Left ventricle myocardium superior (tissue), 1 donor: ENCODE data around the gene FZD7. TPM values are rescaled to one million over a fixed set of nuclear protein-coding genes. Genes with fewer than 3 reads are reported as not detected.
A peak's percentile ranks its signal among the peaks of the same experiment; 100 is the strongest.

Experiments
- ATAC-seq: fragments of 200-7000 bp; cut with Tn5 transposase; one replicate; pipeline ENCODE4 v1.9.1; 2020; ENCODE audit warnings: mild to moderate bottlenecking, moderate library complexity
- DNase-seq: peaks from one replicate; pipeline ENCODE4 v3.0.0-alpha.2; 2020
- intact Hi-C: fragments of 100-400 bp; cut with micrococcal nuclease; formaldehyde crosslinking; loops from one replicate; pipeline ENCODE4 v1.11.0; 2022
- long read RNA-seq: library from polyadenylated mRNA; unstranded; transcript quantifications from one replicate; pipeline ENCODE4 v2.0.0, GENCODE V29; 2021
- total RNA-seq: library from RNA; stranded (reverse); fragmentation: NEBNext Ultra II Directional; extraction: Animal tissue kit (Norgen Biotek cat#: 25700); gene quantifications from one replicate; pipeline ENCODE4 v1.2.1, GENCODE V29; 2021
- donor health status: DM: no; HTN: yes; CAD: no; lungs with severe emphysema.

The FZD7 gene
- 24.6 TPM for total RNA-seq
- long read RNA-seq, transcript FZD7-201 (1 exons, 3,859 nt): major isoform, 62 of 62 reads
- long read RNA-seq, partial matches to known transcripts: 0 of 62 reads
- long read RNA-seq, other reads (novel, unspliced or antisense): 0 of 62 reads

DNA sequence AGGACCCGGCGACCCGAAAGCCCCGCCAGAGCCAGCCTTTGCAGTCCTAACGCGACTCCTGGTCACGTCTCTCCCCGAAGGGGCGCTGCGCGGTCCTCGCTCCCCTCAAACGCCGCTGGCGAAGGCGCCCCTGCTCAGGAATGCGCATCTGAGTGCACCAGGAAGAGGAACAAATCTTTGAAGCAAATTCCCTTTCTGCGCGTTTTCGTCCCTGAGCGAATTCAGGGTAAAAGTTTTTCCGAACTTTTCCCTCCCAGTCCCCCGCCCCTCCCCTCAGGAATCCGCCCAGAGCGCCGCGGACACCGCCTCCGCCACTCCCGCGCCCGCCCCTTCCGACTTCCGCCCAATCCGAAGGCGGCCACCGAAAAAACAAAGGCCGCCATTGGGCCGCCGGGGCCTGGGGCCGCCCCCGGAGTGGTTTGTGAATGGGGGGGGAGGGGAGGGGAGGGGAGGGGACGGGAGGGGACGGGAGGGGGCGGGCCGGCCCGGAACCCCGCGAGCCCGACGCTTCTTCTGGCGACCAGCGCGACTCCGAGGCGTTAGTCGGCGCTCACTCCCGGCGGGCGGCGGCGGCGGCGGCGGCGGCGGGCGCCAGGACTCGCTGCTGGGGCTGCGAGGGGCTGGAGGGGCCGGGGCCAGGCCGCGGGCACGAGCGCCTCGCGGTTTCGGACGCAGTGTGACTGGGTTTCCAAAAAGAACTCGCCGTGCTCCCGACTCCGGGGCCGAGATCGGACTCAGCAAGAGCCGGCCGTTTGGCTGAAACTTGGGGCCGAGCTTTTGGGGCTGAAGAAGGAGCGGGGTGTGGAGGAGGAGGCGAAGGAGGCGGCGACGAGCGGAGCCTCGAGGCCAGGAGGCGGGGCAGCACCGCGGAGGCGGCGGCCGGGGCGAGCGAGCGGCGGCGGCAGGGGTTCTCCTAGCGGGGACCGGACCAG lies at the start of gene FZD7:
Gene FZD7 (plus strand): TSS at position 539 of the 932 bp plus-strand sequence. CDS start 793 bp downstream, outside the sequence.
- intact Hi-C loops: no loop called here

GRCh38 chr2:201984333-201984732 lies 49.3 kb upstream of the FZD7 start:
- DNase-seq: no peak
- intact Hi-C loops: no loop called here
- no peak for ATAC-seq

More for the DNA sequence above, at the start of gene FZD7:
- ATAC-seq: peak; percentile 89
- DNase-seq: peak; percentile 96

GRCh38 chr2:201984800-201985525 lies 48.7 kb upstream of the FZD7 start:
- ATAC-seq (no peak), DNase-seq (no peak)
- intact Hi-C loops: no loop called here

DNA sequence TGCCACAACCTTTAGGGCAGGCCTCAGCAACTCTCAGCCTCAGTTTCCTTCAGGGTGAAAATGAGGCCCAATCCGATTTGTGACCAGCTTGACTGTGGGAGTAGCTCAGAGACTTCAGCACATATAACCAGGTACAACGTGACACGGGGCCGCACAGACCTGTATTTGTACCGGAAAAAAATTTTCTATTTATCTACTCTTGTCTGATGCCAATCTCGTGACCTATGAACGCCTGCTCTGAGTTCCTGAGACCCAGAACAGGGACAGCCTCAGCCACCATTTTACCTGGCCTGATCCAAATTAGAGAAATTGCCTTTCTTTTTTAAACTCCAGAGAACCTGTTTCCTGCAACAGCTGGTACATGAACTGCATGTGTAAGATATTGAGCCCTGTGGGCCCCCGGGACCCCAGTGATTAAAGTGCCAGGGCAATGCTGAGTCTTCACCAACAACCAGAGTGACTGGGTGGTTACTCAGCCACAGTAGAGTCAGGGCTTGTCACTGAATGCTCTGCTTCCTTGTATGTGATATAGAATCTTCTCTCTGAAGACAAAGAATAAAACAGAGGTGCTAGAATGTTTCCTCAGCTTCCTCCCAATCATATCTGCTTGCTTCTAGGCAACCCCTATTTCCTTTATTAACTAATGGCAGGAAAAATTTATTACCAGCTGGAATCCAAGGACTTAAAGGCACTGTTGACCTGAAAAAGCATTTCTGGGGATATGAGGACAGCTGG lies 47.8 kb upstream of the FZD7 start:
- intact Hi-C loops: no loop called here
- no peak for ATAC-seq
- no peak for DNase-seq

- ATAC-seq (no peak), DNase-seq (no peak)
- intact Hi-C loops: no loop called here
Observed at GRCh38 chr2:201986463-201986735, 47.3 kb upstream of the FZD7 start.

GRCh38 chr2:201987426-201987825 lies 46.2 kb upstream of the FZD7 start:
- ATAC-seq (no peak), DNase-seq (no peak)
- intact Hi-C loops: no loop called here

DNA sequence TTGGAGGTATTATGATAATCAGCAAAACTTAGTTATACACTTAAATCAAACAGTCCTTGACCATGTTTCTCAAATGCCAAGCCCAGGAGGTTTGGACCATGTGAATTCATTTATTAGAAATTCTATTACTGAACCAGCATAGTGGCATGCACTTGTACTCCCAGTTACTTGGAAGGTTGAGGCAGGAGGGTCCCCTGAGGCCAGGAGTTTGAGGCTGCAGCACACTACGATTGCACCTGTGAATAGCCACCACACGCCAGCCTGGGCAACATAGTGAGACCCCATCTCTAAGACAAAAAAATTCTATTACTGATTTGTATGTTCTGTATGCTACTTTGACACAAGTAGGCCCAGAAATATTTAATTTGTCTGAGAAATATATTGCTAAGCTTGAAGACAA lies 43.6 kb upstream of the FZD7 start:
- intact Hi-C loops: no loop called here
- DNase-seq (no peak), ATAC-seq (no peak)

DNA sequence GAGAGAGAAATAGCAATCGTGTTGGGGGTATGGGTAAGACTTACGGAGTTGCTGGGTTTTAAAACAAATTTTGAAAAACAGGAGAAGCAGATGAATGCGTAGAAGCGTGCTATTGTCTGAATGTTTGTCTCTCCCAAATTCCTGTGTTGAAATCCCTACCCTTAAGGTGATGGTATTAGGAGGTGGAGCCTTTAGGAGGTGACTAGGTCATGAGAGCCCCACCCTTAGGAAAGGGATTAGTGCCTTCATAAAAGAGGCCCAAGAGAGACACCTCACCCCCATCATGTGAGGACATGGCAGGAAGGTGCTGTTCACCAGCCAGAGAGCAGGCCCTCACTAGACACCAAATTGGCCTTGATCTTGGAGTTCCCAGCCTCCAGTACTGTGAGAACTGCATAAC lies 40.7 kb upstream of the FZD7 start:
- DNase-seq (no peak), ATAC-seq (no peak)
- intact Hi-C loops: no loop called here

GRCh38 chr2:201994973-201995638 lies 38.5 kb upstream of the FZD7 start:
- no peak for ATAC-seq
- no peak for DNase-seq

DNA sequence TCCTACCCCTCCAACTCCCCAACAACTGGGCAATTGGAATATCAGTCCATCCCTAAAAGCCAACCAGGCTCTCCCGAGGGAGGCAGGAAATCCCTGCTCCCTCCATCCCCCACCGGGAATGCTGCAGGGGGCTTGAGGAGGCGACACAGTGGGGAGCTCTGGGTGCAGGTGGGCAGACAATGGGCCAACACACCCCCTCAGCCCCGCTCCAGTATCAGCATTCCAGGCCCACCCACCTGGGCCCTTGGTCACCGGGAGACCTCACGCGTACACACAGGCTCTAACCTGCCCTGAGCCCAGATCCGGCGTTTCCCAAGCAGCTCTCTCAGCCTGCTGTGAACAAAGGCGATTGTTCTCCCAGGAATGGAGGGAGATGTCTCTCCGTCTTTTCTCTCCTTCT lies 37.6 kb upstream of the FZD7 start:
- ATAC-seq (no peak), DNase-seq (no peak)
- intact Hi-C loops: no loop called here

More at GRCh38 chr2:201994973-201995638, 38.5 kb upstream of the FZD7 start:
- intact Hi-C loops: no loop called here

GRCh38 chr2:201996679-201997314 lies 36.9 kb upstream of the FZD7 start:
- DNase-seq: no peak
- intact Hi-C loops: no loop called here
- ATAC-seq: no peak

- peak; percentile 74 for DNase-seq
- intact Hi-C loops: no loop called here
- ATAC-seq: peak; percentile 97
Observed at GRCh38 chr2:201999279-201999678, 34.4 kb upstream of the FZD7 start.

DNA sequence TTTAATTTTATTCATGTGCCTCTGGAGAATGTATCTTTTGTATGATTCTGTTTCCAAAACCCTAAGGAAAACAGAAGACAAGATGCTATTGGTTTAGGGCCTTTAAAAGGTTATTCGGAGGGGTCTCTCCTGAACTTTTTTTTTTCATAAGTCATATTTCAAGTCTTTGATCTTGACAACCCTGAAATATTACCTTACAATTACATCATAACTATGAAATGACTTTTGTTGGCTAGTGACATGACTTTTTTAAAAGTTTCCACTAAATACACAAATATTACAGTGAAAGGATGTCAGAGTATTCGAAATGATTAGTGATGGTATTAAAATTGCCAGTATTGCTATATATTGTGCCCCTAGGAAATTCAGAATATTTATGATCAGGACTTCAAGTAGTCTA lies 31.8 kb upstream of the FZD7 start:
- no peak for ATAC-seq
- DNase-seq: no peak
- intact Hi-C loops: no loop called here

GRCh38 chr2:202002381-202002780 lies 31.3 kb upstream of the FZD7 start:
- ATAC-seq (no peak), DNase-seq (no peak)
- intact Hi-C loops: no loop called here

DNA sequence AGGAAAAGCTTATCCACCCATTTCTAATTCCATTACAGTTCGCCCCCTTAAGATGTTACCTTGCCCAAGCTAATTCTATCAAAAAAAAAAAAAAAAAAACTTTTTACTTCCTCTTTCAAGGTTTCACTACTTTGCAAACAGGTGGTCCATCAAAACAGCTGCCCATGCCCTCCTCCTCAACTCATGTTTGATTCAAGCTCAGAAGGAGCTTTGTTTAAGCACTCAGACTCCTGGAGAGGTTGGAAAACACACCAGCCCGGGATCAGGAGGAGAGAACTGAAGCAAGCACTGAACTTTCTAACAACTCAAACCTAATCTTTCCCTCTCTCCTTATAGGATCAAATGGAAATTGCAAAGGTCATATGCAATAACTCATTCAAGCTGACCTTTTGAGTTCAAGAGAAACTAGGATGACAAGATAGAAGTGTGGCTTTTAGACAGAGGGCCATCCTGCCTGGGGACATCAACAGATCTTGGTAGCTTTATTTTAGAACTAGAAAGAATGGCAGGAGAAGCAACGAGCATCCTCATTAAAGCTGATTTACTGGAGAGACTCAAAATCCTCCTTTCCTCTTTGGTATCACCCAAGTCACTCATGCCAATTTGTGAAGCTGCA lies 28.3 kb upstream of the FZD7 start:
- ATAC-seq (no peak), DNase-seq (no peak)
- intact Hi-C loops: no loop called here

- no peak for DNase-seq
- no peak for ATAC-seq
- intact Hi-C loops: no loop called here
Observed at GRCh38 chr2:202006301-202006700, 27.4 kb upstream of the FZD7 start.

DNA sequence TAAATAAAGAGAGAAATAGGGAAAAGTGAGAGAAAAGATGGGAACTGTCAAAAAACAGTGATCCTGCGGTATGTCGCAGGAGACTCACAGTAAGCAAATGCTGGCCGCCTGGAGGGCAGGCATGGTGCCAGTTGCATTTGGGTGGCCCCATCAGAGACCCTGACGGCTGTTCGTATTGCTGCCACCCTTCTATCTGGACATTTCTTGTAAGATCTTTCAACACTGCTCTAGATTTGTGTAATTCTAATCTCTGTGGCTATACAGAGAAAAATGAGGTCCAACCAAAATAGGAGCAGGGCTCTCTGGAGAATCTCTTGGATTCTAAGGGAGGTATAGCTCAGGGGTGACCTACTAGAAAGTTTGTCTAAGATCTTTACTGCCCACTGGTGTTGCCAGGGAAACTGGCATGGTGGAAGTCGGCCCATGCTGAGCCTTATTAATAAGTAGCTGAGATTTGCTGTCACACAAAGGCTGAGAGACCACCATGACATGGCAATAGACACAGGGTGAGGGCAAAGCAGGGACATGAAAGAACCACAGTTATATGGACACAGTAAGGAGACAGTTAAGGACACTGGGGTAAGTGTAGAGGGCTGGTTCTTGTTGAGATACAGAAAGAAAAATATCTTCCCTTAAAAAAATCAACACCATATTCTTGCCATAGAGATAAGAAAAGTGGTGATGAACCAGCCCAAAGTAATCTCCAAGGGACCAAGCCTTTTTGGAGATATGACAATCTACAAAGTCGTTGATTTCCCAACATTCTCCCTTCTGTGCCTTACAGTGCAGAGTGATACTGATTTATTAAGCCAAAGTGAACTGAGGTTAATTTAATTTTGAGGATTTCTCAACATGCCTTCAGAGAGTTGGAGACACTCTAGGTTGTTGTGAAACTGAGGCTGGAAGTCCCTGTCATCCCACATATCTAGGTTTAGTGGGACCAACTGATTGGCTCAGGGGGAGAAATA lies 26.4 kb upstream of the FZD7 start:
- intact Hi-C loops: no loop called here
- ATAC-seq (peak; percentile 58), DNase-seq (peak; percentile 72)
